ENCODE results near the gene FCN3.

FCN3 gene

DNA sequence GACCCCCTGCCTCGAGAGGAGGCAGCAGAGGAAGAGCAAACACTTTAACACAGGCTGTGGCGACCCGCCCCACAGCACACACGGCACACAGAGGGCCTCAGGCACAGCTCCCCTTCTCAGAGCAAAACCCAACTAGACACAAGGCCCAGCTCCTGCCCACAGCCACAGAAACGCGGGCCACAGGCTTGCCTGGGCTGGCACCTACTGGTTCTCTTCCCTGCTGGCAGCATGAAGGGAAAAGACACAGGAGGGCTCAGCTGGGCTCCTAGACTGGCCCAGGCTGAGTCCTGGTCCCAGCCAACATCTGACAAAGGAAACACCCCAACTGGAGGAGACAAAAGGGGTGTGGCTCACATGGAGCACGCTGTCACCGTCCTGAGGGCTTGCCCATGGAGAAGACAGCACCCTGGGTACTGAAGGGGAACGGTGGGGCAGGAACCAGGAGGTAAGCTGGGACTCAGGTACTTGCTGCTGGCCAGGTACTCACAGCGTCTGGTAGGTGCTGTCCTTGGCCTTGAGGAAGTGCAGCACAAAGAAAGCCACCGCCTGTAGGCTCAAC, 5.0 kb upstream of the FCN3 start:
- no peak for DNase-seq

- no peak for DNase-seq
Observed at GRCh38 chr1:27377760-27378495, 3.3 kb upstream of the FCN3 start.

- no peak for DNase-seq
Observed at GRCh38 chr1:27372808-27373690, 1.6 kb downstream of the FCN3 start.

- no peak for DNase-seq
Observed at GRCh38 chr1:27372022-27372807, 2.4 kb downstream of the FCN3 start.

DNA sequence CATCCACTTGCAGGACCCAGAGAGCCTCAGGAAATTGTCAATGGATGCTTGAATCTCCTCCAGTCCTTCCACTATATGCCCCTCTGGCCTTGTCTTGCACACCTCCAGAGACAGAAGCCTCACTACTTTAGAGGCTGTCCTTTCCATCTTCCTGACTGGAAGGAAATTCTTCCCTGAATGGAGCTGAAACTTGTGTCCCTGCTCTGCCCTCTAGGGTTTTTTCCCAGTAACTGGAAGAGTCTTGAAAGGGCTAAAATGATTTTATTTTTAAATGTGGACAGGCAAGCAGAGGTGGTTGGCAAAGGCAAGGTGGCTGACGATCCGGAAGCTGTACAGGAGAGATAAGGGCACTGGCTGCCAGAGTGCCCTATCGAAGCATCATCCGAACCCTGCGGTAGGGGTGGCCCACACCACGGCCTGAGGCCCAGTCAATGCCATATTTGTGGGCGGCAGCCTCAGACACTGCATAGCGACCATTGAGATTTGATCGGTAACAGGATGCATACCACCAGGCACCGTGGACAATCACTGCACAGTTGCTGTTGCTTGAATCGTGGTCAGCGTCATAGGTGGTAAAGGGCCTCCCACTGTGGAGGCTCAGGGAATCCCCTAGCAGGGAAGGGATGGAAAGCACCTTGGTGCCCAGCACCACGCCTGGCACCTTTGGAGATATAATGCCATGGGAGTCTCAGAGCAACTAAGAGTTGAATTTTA, 5.6 kb downstream of the FCN3 start:
- no peak for DNase-seq

- no peak for DNase-seq
Observed at GRCh38 chr1:27367160-27367650, 7.4 kb downstream of the FCN3 start.

DNA sequence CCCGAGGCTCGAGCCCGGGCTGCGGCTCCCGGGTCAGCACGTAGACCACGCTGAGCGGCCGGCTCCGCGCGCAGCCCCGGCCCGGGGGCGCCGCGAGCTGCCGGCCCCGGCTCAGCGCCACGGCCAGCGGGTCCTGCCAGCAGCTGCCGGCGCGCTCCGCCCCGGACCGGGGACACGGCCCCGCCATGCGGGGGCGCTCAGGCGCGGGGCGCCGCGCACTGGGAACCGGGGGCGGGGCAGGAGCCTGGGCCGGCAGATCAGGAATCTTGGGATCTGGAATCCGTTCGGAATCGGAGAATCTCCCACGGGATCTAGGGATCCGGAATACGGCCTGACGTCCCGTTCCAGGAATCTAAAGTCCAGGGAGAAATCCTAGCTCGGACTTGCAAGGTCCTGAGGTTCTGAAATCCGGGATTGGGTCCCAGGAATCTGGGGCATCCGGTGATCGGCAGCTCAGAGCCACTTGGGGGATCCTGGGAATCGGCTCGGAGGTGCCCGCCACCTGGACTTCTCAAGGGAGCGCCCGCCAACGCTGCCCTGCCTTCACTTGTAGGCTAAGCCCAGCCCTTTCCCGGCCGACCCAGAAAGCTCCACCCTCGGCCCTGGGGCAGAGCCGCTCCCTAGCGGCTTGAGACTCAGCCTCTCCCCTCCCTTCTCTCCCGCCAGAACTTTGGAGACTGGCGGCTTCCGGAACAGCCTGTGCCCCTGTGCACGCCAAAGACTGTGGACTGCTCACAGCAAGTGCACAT, 8.0 kb downstream of the FCN3 start, which contains the start of gene MAP3K6:
MAP3K6 (minus strand) TSS at position 551 of the 749 bp plus-strand sequence; CDS start at position 187, 364 bp downstream.
- DNase-seq, result peak; percentile 77

- peak; percentile 92 for DNase-seq
Observed at GRCh38 chr1:27366113-27366410, 8.6 kb downstream of the FCN3 start.

- peak; percentile 90 for DNase-seq
Observed at GRCh38 chr1:27365372-27366112, 9.1 kb downstream of the FCN3 start.

DNA sequence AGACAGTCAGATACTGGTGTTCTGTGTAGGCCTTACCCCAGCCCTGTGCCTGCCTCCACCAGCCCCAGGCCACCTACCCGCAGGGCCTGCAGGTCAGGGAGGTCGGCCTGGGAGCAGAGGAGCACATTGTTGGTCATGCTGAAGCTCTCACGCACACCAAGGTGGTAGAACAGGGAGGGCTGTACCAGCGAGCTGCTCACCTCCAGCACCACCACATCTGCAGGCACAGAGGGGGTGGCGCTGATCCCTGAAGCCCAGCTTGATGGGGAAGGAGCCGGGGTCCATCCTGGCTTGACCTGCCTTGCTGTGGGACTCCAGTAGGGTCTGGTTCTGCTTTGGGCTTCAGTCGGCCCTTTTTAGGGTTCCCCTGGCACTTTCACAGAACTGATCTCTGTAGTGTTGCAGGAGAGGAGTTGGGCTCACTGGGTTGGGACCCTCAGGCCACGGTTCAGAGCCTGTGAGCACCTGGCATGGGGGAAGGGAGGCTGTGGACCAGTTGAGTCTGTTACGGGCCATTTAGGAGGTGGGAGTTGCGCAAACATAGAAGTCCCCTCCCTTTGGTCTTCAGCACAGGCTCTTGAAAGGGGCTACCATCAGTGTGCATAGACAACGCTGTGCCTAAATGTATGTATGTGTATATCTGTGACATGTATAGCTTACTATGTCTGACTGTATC, 9.8 kb downstream of the FCN3 start:
- DNase-seq, result no peak

DNA sequence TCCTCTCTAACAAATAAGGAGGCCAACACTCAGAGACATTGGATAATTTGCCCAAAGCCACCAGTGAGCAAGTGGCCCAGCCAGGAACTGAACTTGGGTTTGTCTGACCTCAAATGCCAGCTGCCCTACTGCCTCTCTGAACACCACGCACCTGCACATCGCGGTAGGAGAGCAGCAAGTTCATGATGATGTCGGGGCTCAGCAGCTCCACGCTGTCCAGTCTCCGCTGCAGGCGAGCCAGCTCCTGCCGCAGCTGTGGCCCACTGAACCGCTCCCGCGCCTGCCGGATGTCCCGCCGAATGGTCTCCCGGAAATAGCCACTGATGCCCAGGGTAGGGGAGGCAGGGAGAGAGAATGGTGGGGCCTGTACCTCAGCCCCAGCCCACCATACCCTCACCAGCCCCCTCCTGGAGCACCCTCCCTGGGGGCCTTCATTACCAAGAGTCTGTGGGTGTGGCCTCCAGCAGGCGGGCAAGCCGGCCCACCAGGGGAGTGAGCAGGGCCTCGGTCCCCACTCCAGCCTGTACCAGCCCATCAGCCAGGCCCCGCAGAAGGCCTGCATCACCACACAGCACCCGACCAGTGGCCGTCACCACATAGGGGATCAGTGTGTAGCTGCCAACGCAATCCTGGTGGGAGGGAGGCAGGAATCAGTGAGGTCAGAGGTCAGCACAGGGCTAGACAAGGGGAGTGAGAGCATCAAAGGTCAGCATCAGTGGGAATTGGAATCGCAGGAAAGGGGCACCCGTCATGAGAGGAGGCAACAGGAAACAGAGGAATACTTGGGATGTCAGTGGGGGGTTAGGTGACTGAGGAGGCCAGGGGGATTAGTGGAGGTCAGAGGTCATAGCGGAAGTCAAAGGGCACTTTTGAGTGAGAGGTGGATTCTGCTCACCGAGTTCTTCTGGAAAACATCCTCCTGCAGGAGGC, 10.6 kb downstream of the FCN3 start:
- no peak for DNase-seq

DNA sequence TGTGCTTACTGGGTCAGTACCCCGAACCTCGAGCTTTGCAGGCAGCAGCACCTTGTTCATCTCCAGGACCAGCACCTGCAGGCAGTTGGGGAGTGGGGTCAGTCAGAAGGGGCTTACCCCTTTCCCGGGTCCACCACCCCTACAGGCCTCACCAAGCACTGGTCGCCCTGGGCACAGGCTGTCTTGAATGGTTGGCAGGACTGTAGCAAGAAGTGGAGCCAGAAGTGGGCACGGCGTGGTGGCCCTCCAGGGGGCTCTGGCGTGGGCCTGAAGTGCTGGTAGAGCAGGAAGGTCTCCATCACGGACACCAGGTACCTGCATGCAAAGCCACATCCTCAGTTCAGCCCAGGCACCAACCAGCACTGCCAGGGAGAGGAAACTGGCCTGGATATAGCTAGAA, 13.1 kb downstream of the FCN3 start:
- no peak for DNase-seq

DNA sequence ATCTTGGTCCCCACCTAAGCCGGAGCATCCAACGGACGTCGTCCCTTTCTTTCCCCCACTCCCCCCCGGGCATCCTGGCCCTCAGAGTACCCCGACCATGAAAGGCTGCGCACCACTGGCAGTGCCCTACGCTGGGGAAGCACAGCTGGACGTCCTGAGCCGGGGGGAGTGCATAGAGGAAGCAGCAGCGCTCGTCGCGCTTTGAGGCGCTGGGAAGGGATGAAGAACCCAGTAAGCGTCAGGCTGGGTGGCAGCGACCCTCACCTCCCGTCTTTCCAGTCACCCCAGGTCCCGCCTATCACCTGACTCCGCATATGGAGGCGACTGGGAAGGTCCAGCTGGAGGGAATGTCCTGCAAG, 13.6 kb downstream of the FCN3 start:
- no peak for DNase-seq

GRCh38 chr1:27360159-27361043, 14.2 kb downstream of the FCN3 start:
- DNase-seq, result peak; percentile 66

DNA sequence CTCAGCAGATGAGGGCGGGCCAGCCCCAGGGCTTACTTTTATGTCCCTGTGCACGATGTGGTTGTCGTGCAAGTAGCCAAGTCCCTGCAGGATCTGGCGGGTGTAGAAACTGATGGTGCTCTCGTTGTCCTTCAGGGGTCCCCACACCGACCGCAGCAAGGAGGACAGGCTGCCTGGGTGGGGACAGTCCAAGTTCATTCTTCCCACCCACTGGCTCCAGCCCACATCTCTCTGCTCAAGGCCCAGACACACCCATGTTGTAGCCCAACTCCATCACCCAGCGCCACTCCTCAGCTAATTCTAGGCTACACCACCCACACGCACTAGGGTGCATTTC, 14.8 kb downstream of the FCN3 start:
- no peak for DNase-seq

DNA sequence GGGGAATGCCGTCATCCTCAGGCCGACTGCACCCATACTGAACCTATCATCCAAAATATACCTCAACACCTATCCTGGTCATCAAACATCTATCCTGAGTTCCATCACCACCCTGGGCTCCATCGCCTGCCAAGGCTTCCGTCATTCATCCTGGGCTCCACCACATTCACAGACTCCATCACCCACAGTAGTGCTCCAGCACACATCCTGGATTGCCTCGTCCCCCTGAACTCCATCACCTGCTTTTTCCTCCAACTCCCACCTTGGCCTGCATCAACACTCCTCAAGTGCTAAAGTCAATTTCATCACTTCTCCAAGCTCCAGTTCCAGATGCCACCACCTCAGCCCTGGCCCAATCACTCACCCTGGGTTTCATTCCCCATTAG, 15.7 kb downstream of the FCN3 start:
- no peak for DNase-seq

GRCh38 chr1:27358038-27358927, 16.3 kb downstream of the FCN3 start:
- no peak for DNase-seq
